ENCODE measurements around the gene LOXL3.

DNA sequence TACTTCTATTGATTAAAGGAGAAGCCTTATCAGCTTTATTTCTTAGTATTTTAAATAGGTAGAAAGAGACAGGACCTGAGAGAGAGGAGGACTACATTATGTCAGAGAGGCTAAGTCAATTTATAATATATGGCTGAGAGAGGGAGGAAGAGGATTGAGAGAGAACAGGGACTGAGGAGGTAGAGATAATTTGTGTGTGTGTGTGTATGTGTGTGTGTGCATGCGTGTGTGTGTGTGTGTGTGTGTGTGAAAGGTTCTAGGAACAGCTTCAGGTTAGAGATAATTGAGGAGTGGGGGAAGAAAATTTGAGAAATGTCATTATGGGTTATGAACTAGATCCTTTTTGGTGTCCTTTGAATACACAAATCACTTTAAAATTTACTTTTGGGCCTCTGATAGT is 15.9 kb upstream of the LOXL3 start:
- TF ChIP-seq, protein P1, sequence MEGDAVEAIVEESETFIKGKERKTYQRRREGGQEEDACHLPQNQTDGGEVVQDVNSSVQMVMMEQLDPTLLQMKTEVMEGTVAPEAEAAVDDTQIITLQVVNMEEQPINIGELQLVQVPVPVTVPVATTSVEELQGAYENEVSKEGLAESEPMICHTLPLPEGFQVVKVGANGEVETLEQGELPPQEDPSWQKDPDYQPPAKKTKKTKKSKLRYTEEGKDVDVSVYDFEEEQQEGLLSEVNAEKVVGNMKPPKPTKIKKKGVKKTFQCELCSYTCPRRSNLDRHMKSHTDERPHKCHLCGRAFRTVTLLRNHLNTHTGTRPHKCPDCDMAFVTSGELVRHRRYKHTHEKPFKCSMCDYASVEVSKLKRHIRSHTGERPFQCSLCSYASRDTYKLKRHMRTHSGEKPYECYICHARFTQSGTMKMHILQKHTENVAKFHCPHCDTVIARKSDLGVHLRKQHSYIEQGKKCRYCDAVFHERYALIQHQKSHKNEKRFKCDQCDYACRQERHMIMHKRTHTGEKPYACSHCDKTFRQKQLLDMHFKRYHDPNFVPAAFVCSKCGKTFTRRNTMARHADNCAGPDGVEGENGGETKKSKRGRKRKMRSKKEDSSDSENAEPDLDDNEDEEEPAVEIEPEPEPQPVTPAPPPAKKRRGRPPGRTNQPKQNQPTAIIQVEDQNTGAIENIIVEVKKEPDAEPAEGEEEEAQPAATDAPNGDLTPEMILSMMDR (IDR thresholded peaks at IDR 0.05; ENCODE audit: low read length): no peak
- TF ChIP-seq EZH2 (optimal IDR thresholded peaks at IDR 0.05; ENCODE audit: low read depth, low read length) (no peak), EZH2phosphoT487 (IDR thresholded peaks at IDR 0.05; ENCODE audit: low read length) (no peak)
